HG03521 (cell line): ENCODE data around the gene CTNNA2.

Experiments
- ATAC-seq: cut with Tn5 transposase; IDR thresholded peaks from one replicate; pipeline ENCODE4 v1.9.1; 2021; ENCODE audit warnings: mild to moderate bottlenecking, moderate library complexity; ENCODE audit not compliant: unreplicated experiment

Gene CTNNA2

DNA sequence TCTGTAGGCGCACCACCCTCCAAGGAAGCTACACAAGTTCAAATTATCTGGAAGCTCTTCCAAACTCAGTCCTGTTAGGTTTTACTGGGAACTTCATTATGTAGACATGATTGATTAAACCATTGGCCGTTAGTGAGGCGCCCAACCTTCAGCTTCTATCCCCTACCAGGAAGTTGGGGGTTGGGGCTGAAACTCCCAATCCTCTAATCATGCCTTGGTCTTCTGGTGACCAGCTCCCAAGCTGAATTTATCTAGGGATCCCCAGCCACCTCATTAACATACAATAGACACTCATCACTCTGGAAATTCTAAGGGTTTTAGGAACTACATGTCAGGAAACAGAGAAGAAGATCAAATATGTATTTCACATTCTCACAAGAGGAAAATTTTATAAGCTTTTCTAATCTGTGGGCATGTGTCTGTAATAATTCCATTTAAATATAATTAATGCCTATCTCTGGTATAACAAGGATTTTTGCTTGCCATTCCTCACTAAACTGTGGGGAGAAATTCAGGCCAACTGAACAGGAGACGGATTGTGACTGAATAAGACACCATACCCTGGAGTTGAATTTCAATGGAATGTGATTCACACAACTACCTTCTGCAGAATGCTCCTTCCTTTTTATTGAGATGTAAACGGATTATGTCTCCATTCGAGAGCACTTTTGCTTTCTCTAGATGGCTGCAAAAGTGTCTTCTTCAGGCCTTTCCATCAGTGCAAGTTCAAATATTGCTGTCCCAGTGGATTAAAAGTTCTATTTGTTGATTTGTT, 463.1 kb downstream of the CTNNA2 start:
- ATAC-seq, result no peak

DNA sequence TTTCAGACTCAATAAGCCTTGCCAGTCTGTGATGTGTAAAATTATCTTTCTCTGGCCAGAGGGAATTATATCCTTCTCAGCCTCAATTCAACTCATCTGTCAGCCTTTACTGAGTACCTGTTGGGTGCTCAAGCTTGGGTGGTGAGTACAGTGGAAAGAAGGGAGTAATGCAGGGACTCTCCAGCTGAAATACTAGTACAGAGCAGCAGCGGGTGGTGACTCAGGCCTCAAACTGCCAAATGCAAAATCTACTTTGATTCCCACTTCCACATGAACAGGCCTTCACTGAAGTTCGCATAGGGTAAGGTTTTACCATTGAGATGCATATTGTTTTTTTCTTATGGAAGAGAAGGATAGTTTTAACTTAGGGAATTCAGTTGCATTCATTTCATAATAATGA, 464.9 kb downstream of the CTNNA2 start:
- ATAC-seq, result no peak

DNA sequence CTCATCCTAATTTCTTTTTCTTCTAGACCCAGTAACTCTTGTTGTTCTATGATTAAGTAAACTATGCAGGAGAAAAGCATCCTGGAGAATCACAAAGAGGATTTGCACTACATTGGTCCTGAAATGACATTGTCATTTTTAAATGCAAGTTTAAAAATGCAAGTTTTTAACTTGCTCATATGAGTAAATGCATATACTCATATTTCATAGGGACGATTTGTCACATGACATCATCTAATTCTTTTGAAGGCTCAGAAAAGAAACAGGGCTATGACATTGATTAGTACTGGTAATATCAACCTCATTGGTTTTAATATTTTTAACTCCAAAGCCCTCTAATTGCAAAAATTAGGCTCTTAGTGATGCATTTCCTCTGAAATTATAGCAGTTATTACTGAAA, 467.3 kb downstream of the CTNNA2 start:
- ATAC-seq, result no peak

DNA sequence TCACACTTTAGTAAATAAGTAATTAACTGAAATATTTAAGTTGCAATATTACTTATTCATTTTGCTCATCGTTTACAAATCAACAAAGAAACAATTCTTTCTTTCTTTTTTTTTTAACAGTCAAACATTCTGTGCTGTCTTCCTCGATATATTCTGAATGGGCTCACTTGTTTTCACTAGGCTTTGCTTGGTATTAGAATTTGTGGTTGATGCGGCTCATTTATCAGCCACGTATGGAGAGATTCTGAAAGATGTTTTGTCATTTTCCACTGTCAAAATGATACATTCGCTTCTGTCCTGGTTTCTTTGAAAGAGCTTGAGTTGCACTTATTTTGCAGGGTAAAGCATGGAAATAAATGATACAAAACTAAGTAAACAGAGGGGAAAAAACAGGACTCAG, 468.0 kb downstream of the CTNNA2 start:
- no peak for ATAC-seq

DNA sequence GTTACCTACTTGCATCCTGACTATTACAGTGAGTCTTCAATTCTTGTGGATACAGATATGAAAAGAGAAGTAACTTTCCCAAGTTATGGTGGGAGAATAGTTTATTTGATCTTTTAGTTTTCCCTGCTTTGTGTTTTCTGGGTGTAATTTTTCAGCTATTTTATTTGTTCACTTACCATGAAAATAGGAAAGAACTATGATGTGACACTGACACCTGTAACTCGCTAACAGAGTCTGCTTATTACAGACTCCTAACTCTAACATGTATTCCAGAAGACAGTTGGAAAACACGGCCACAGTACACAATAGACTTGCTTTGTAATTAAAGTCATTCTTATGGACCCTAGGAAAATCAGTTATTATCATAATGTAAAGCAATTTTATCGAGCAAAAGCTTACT, 468.5 kb downstream of the CTNNA2 start:
- ATAC-seq, result no peak

DNA sequence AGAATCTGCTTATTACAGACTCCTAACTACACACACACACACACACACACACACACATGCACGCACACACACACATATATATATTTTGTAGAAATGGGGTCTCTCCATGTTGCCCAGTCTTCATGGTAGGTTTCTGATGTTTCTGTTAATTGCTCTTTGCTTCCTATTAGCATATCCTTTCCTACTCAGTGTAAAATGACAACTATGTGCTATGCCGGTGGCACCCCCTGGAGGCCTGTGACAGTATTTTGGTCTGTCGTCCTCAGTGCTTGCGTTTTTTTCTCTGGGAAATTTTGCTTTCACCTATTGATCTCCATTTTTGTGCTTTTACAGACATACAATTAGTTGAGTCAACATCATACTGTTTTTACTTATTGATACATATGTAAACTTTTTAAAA, 469.6 kb downstream of the CTNNA2 start:
- ATAC-seq, result no peak

DNA sequence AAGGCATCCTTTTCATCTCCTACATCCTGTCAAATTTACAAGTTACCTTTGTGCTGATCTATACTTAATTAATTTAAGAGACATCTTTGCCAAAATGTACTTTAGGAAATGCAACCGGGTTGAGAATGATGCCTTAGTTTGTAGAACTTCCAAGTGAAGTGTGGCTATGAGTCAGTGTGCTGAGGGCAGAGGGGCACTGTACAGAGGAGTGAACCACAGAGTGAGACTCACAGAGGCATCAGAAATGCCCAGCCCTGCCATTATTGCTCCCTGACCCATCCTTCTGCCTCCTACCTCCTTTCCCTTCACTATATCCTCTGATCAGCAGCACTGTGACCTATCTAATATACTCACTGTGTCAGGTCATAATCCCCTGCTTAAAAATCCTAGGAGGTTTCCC, 471.6 kb downstream of the CTNNA2 start:
- no peak for ATAC-seq

DNA sequence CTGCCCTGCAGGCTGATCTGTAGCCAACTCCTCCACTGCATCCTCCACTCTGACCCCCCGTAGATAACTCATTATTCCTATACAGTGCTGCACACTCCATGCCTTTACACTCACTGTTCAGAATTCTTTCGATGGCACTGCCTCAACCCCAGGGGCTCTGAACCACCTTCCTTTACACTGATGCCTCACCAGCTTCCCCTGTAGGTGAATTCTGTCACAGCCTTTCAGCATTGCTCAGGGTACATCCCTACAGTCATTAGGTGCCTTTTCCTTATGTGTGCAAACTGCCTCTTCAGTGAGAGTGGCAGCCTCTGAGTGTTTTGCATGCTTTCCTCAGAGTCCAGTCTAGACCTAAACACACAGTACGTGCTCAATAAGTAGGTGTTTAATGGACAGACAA, 472.3 kb downstream of the CTNNA2 start:
- no peak for ATAC-seq

DNA sequence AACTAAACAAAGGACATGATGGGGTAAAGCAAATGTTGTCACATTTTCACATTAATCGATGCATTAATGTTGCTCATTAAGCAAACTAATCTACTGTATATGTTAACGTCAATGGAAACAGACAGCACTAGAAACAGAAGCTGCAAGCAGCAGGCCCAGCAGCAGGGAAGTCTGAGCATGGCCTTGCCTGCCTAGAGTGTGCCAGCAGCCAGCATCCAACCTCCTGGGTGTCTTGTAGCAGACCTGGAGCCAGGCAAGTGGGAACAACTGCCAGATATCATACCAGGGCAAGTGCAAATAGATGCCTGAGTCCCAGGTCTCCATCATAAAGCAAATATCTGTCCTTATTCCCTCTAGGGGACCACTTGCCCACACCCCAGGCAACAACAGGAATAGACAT, 472.7 kb downstream of the CTNNA2 start:
- no peak for ATAC-seq

DNA sequence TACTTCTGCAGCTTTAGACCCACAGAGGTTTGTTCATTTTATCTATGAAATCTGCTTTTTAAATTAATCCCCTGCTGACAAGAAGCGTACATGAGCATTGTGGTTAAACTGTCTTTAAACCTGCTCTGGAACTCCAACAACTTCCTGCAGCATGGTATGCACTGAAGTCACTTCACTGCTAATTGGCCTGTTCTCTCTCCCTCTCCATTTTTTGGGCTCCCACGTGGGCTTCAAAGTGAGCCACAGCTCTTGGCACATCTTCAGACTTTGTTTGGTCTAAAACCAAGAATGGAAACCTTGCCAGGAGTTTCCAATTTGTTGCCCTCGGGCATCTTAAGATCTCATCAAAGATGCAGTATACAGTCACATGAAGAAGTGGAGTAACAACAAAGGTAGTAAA, 480.3 kb downstream of the CTNNA2 start:
- ATAC-seq, result no peak

DNA sequence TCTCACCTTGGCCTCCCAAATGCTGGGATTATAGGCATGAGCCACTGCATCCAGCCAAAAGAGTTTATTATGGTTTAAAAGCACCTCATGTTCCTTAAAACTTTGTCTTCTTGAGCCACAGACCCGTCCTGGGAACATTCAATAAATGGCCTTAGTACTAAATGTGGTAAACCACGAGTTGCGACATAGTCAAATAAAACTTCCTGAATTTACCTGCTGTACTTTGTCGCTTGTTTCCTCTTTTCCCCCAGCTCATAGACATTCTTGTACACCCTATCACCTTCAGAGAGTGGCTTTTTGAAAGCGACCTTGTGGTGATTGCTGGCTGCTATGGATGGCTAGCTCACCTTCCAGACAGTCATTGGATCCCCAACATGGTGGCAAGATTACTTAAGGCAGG, 481.3 kb downstream of the CTNNA2 start:
- no peak for ATAC-seq

DNA sequence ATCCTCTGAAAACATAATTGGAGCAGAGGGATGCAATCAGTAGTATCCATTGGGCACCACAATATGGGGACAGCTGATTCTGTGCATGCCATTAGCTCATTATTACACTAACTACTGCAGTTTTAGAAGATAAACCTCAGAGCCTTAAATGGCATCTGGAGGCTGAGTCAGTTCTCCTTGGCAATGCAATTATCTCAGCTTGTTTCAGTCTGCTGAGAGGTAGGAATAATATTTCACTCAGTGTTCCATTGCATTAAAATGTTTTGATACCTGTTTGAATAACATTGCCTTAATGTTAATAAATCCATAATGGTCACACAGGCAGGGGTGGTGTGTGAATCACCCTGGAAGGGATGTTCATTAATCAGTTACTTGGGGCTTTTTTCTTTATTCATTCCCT, 482.1 kb downstream of the CTNNA2 start:
- ATAC-seq, result no peak

DNA sequence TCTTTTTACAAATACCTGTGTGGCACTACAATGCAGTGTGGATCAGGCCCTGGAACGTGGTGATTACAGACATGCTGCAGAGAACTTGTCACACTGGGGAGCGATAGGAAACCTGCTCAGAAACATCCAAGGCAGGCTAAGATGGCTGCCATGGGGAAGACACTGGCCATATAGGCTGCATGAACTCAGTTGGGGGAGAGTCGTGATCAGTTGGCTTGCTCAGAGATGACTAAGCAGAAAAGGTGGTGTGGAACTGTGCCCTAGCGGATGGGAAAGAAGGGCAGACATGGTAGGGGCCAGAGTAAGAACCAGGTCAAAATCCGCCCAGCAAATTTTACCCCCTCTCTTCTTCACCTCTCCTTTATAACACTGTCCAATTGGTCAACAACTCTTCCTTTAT, 483.9 kb downstream of the CTNNA2 start:
- no peak for ATAC-seq

DNA sequence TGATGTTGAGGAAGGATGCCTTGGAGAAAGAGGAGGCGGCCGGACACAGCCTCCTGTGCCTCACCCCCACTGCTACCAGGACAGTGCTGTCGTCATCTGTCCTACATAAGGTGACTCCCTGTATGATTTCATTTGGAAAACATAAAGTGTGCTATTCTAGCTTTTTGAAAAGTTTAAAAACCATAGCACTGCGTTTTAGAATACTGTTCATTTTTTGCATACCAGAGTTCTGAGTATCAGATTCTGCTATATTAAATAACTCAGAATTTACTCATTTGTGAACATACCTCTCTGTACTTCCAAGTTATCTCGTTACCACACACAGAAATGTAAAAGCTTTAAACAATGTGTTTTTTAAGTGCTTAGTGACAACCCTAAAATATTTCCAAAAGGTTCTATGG, 488.9 kb downstream of the CTNNA2 start:
- ATAC-seq, result no peak

DNA sequence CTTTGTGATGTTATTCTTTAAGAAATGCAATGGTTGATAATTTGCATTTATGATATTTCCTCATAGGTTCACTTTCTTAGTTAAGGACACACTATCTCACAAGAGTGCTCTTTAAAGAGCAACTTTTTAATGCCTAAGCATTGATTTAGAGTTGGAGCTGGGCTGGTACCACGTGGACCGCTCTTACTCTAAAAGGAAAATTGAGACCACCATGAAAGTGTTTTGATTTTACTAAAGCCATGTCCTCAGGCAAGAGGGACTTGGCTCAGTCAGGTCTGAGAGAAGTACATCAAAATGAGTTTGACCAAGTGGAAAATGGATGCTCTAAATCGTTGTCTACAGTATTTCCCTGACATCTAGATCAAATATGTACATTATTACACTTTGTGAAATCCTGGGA, 489.3 kb downstream of the CTNNA2 start:
- ATAC-seq, result no peak

DNA sequence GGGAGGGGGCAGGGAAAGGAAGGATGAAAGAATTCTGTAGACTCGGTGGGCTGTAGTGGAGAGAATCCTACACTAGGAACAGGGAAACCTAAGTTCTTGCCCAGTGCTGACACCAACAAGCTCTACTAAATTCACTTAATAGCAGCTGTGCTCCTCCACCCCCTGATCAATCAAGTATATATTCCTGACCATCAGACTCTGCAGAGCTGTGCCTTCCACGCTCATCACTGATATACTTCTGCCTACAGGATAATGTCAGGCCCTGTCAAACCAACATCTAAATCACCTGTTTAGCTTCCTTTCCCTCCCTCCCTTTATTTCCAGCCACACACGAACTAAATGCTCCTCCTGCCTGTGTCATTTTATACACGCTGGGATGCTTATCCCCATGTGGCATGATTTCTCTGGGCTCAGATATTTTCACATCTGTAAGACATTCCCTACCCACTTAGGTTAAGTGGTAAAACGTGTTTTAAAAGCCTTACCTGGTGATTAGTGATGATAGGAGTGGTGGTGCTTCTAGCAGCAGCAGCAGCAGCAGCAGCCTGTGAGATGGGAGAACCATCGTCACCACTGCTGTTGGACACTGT, 489.8 kb downstream of the CTNNA2 start:
- no peak for ATAC-seq

DNA sequence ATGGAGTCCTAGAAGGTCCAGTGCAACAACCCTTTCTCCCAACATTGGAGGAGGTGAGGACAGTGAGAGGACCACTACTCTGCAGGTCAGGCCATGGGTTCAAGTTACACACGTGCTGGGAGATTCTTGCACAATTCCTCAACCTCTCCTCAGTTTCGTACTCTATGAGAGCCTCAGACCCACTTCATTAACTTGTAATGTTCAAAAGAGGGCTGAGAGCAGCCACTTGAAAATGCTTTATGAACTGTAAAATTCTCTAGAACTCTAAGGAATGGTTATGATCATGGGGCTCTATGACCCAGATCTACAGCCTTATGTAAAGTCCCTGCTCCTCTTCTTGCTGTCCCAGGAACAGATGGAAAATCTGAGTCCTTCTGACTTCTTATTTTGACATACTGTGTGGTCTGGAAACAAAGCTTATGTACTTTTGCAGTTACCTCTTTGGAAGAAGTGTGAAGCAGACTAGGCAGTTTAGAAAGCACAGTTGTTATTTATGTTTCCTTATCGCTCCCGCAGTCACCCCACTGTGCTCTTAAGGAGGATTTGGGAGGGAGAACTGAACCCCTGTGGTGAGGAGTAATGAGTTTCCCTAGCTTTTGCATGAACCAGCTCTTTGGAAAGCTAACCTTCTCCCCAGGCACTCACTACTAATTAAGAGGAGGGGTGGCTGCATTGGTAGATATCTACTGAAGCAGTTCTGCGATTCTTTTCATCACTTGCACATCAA, 495.1 kb downstream of the CTNNA2 start:
- no peak for ATAC-seq

DNA sequence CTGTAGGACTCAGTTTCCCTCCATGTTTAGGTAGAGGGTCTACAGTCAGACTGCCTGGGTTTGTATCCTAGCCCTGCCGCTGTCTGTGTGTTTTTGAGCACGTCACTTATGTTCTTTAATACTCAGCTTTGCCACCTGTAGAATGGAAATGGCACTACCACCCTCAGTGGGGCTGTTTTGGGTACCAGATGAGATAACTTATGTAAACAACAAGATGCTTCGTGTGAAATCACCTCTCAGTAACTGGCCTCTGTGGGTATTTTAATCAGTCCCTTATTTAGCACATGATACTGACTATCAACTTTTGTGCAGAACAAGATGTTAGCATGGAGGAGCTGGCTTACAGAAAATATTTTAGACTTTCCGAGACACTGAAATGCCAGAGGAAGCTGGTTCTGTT, 495.7 kb downstream of the CTNNA2 start:
- no peak for ATAC-seq

DNA sequence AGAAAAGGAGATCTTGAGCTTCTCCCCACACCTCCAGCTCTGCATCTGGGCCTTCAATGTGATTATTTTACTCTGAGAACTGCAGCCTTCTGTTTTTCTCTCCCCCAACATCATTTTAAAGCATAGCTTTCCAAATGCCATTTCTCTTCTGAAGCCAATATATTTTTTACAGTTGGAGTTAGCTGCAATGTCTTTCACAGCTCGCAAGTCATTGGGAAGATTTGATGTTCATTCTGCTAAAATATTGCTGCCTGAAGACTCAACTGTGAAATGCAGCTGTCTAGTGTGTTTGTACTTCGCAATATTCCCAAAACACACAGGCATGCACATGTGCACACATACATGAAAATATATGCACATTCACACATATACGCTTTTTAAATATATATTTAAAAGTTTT, 496.4 kb downstream of the CTNNA2 start:
- no peak for ATAC-seq

DNA sequence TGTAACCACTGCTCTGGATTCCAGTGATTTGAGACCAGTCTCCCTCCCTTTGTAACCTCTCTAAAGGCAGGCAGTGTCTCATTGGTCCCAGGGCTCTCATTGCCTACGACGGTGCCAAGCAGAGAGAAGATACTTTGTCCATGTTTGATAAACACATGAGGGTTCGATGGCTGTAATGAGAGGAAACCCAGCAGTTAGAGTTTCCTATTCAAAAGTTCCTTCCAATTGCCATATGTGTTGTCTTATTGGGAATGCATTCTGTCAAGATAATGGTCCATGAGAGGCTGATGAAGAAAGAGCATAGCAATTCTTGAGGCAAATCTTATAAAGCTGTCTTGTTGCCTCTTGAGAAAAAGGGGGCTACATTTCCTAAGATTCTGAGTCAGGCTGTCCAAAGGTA, 499.2 kb downstream of the CTNNA2 start:
- ATAC-seq, result no peak

DNA sequence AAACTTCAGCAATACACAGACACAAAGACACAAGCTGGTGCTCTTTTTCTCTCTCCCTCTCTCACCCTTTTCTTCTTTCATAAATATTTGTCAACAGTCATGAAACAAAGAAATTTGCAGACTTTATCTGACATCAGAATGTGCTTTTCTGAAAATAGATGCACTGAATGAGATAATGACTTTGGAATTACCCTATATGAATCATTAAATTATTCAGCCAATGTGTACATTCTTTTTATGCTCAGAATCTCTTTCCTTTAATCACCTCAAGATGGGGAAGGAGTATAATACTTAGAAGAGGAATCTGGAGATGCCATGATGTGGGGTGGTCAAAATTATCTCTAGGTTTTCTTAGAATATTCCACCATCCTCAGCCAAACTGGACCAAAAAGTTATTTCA, 501.8 kb downstream of the CTNNA2 start:
- ATAC-seq, result no peak

DNA sequence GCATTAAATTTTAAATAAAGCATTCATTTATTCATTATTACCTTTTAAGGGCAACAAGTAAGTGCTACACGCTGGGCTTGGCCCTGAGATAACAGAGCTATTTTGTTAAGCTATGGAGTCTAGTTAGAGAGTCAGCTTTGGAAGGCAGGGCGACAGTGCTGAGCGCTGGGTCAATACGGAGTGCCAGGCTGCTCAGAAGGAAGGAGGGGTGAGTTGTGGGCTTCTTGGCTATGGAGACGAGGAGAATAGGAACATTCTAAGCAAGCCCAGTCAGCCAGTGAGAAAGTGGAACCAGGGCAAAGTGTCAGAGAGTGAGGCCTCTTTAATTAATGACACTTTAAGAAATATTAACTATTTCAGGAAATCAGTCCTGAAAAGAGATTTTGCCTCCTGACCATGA, 503.3 kb downstream of the CTNNA2 start:
- ATAC-seq, result no peak
